Panc1 (cell line): Measurements from ENCODE around the gene HNRNPC. TPM values are rescaled to one million over a fixed set of nuclear protein-coding genes. Genes with fewer than 3 reads are reported as not detected.

Experiments used
- ATAC-seq: fragments of 200-7000 bp; cut with Tn5 transposase; 2 replicates; pipeline ENCODE4 v1.9.1; 2020; ENCODE audit warnings: mild to moderate bottlenecking, moderate library complexity
- BruUV-seq: library from RNA; stranded (reverse); fragments of 400-500 nt; replicated peaks from 2 replicates; lab custom pipeline; 2021; lab: Mats Ljungman, UMichigan
- CTCF ChIA-PET: fragments of 300-600 bp; sonication (Branson Sonifier 250); formaldehyde crosslinking; loops from one replicate; lab custom pipeline; 2022; ENCODE audit warnings: antibody characterized with exemption; lab: Charles Lee
- POLR2A ChIA-PET: fragments of 300-600 bp; sonication (Branson Sonifier 250); formaldehyde crosslinking; loops from one replicate; lab custom pipeline; 2022; ENCODE audit warnings: antibody characterized with exemption; lab: Charles Lee
- DNase-seq: peaks from one replicate; pipeline ENCODE4 v3.0.0-alpha.2; 2010; ENCODE audit warnings: low read depth, low spot score
- H3K27ac ChIP-seq: 2 replicates; pipeline ENCODE4 v1.5.1; 2011; ENCODE audit warnings: mild to moderate bottlenecking, low read length, inconsistent platforms
- H3K27me3 ChIP-seq: fragments of 200-500 bp; sonication (Bioruptor generic); 2 replicates; pipeline ENCODE4 v1.6.0; 2014; ENCODE audit warnings: low read length, inconsistent platforms; ENCODE audit not compliant: control insufficient read depth, insufficient read depth
- H3K36me3 ChIP-seq: fragments of 200-500 bp; sonication (Bioruptor generic); 2 replicates; pipeline ENCODE4 v1.5.1; 2014; ENCODE audit warnings: inconsistent platforms, mild to moderate bottlenecking, low read length, moderate library complexity; ENCODE audit not compliant: control insufficient read depth, insufficient read depth
- H3K4me1 ChIP-seq: 2 replicates; pipeline ENCODE4 v1.5.1; 2011; ENCODE audit warnings: inconsistent platforms, mild to moderate bottlenecking, low read length, moderate library complexity; ENCODE audit not compliant: control insufficient read depth, insufficient read depth
- H3K4me3 ChIP-seq, 2 experiments: 2 replicates each; pipeline ENCODE4 v1.5.1; 2011 to 2012; ENCODE audit warnings: low read depth in 2 of 2, low read length in 2 of 2, mild to moderate bottlenecking in 2 of 2, inconsistent platforms in 1 of 2, moderate library complexity in 1 of 2
- H3K9me3 ChIP-seq: fragments of 200-500 bp; sonication (Bioruptor generic); 2 replicates; pipeline ENCODE4 v1.5.1; 2014; ENCODE audit warnings: low read depth, mild to moderate bottlenecking, inconsistent platforms, low read length, moderate library complexity; ENCODE audit not compliant: control insufficient read depth, insufficient read depth
- CTCF ChIP-seq: fragments of 450-650 bp; IDR thresholded peaks from 2 replicates; pipeline ENCODE4 v1.5.1; 2017; ENCODE audit warnings: mild to moderate bottlenecking
- POLR2AphosphoS5 ChIP-seq: IDR thresholded peaks from 2 replicates; pipeline ENCODE4 v1.6.1; 2012; ENCODE audit warnings: mild to moderate bottlenecking, low read depth, low read length, moderate library complexity
- REST ChIP-seq, 2 experiments: IDR thresholded peaks; 2 replicates each; pipeline ENCODE4 v1.6.1; 2011 to 2012; ENCODE audit warnings: low read depth in 2 of 2, control low read depth in 1 of 2, low read length in 1 of 2, mild to moderate bottlenecking in 1 of 2, moderate library complexity in 1 of 2; ENCODE audit not compliant: insufficient read depth in 1 of 2
- SIN3A ChIP-seq: IDR thresholded peaks from 2 replicates; pipeline ENCODE4 v1.6.1; 2012; ENCODE audit warnings: low read depth, mild to moderate bottlenecking, low read length, moderate library complexity, borderline replicate concordance; ENCODE audit not compliant: insufficient read depth
- TCF7L2 ChIP-seq: IDR thresholded peaks from 2 replicates; pipeline ENCODE4 v1.6.1; 2011; ENCODE audit warnings: mild to moderate bottlenecking, low read depth, low read length, inconsistent platforms
- in situ Hi-C: cut with HindIII; loops from 2 replicates; pipeline ENCODE4 v1.10.0; 2016; ENCODE audit warnings: low sequenced_read_pairs, low pct_unique_long_range_greater_than_20kb
- intact Hi-C: fragments of 100-400 bp; cut with micrococcal nuclease; formaldehyde crosslinking; loops from one replicate; pipeline ENCODE4 v1.10.0; 2022; ENCODE audit not compliant: unreplicated experiment
- total RNA-seq: library from RNA; stranded (reverse); gene quantifications from one replicate; pipeline ENCODE4 v1.2.1, GENCODE V29; 2021; ENCODE audit not compliant: unreplicated experiment

Gene HNRNPC
- total RNA-seq, 1 experiment from 2014 or later: 537 TPM

DNA sequence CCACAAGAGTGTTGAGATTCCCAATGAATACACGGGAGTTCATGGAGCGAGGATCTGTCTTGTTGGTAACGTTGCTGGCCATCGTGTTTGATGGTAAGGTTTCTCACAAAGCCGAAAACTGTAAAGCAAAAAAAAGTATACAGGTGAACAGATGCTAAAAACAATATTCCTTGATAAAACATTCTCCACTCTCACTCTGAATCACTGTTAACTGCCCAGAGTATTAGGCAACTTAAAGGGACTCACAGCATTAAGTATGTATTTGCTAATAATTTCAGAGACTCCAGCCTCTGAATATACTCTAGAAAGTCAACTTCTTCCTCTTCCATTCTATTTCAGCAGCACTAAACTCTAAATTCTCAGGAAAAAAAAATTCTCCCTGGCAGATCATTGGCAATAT lies 35.1 kb downstream of the HNRNPC start:
- no peak overlapping the region for H3K4me3 ChIP-seq
- H3K27me3 ChIP-seq: no peaks in the 10 kb centered on the region
- BruUV-seq: no TSS peak
- TF ChIP-seq SIN3A: no peak
- no peak for TF ChIP-seq POLR2AphosphoS5
- no peak for TF ChIP-seq REST (IDR thresholded peaks at IDR 0.05; ENCODE audit: insufficient read depth in 1 of 2, low read depth in 2 of 2, low read length in 1 of 2)
- TF ChIP-seq TCF7L2: no peak
- no peak for TF ChIP-seq CTCF
- H3K36me3 ChIP-seq: peaks cover 45% of the 10 kb centered on the region
- CTCF ChIA-PET: no interaction called here
- DNase-seq (no peak), ATAC-seq (no peak)
- H3K9me3 ChIP-seq: no peaks in the 10 kb centered on the region
- intact Hi-C loops (no loop called here), in situ Hi-C loops (no loop called here)
- POLR2A ChIA-PET: no interaction called here
- peaks cover 10% of the 10 kb centered on the region; the same call in 1 of the 2 replicates for H3K4me1 ChIP-seq
- H3K27ac ChIP-seq: no peak overlapping the region

DNA sequence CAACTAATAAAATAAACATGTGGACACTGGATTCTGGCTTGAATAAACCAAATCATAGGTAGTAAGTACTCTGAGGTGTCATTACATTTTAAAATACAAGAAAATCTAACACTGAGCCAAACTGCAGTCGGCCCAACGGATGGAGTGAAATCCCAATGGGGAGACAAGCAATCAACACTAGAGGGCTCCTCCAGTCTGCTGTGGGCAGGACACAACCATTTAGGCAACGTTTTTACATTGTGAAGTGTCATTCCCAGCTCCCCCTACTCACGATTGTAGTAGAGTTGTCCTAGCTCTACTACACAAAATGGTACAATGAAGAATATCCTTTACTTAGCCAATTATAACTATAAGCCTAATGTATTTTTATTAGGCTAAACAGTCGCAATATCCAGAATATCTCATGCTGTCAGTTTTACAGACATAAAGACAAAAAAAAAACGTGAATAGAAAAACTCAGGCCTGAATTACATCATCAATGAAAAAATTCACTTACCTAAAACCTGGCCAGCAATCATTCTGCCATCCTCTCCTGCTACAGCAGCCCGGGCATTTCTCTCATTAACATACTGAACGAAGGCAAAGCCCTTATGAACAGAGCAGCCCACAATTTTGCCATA lies 35.7 kb downstream of the HNRNPC start:
- ChIA-PET POLR2A (no interaction called here), CTCF (no interaction called here)
- Histone ChIP-seq H3K4me1 (peaks cover 10% of the 10 kb centered on the region; the same call in 1 of the 2 replicates), H3K27ac (no peak overlapping the region), H3K4me3 (no peak overlapping the region), H3K27me3 (no peaks in the 10 kb centered on the region), H3K9me3 (no peaks in the 10 kb centered on the region), H3K36me3 (peaks cover 45% of the 10 kb centered on the region)
- in situ Hi-C loops (no loop called here), intact Hi-C loops (no loop called here)
- no peak for DNase-seq
- TF ChIP-seq SIN3A (no peak), POLR2AphosphoS5 (no peak), CTCF (peak; percentile 56)
- BruUV-seq: no TSS peak
- no peak for ATAC-seq
